Lower lobe of right lung (tissue), 2 donors: Measurements from ENCODE around the gene STXBP5. TPM values are rescaled to one million over a fixed set of nuclear protein-coding genes. Genes with fewer than 3 reads are reported as not detected.

ENCODE experiments used
- ATAC-seq, 2 donors: fragments of 200-7000 bp; cut with Tn5 transposase; one replicate each; pipeline ENCODE4 v1.9.1; 2020 to 2022; ENCODE audit warnings: mild to moderate bottlenecking in 2 of 2, moderate library complexity in 2 of 2
- DNase-seq: peaks from one replicate; pipeline ENCODE4 v3.0.0-alpha.2; 2020
- H3K27ac ChIP-seq: fragments of 200-600 bp; one replicate; pipeline ENCODE4 v1.8.0; 2022
- H3K27me3 ChIP-seq: fragments of 200-600 bp; one replicate; pipeline ENCODE4 v1.8.0; 2022; ENCODE audit warnings: low read depth
- H3K36me3 ChIP-seq: fragments of 200-600 bp; one replicate; pipeline ENCODE4 v1.8.0; 2022; ENCODE audit warnings: mild to moderate bottlenecking
- H3K4me1 ChIP-seq: fragments of 200-600 bp; one replicate; pipeline ENCODE4 v1.8.0; 2022
- H3K4me3 ChIP-seq: fragments of 200-600 bp; one replicate; pipeline ENCODE4 v1.8.0; 2022; ENCODE audit warnings: mild to moderate bottlenecking
- H3K9me3 ChIP-seq: fragments of 200-600 bp; one replicate; pipeline ENCODE4 v1.8.0; 2022
- intact Hi-C: fragments of 100-400 bp; cut with DNase I; formaldehyde crosslinking; loops from one replicate; pipeline ENCODE4 v1.11.0; 2022
- total RNA-seq: library from RNA; stranded (reverse); fragmentation: NEBNext Ultra II Directional; extraction: Animal tissue kit (Norgen Biotek cat#: 25700); gene quantifications from one replicate; pipeline ENCODE4 v1.2.1, GENCODE V29; 2021
- TF ChIP-seq, protein P1 (sequence below): fragments of 200-600 bp; IDR thresholded peaks from one replicate; pipeline ENCODE4 v1.8.0; 2022; ENCODE audit warnings: antibody characterized with exemption, mild to moderate bottlenecking
- donor health status: DM: no; HTN: yes; CAD: no; lungs with severe emphysema.

Gene STXBP5
- total RNA-seq, 1 donor from 2014 or later, result 21.2 TPM

DNA sequence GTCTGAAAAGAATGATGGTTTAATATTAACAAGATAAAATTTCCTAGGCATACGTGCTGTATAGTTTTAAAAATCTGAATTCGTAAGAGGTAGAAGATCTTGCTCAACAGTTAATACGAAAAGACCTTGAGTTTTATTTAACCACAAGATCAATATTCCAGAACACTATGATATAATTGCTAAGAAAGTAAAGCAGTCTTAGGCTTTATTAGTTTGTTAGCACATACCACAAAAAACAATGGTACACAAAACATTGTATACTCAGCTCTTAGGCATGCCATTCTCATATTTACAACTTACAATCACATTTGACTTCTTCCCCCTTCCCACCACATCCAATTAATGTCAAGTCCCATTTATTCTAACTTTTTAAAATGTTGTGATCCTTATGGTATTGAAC, 24.4 kb upstream of the STXBP5 start:
- no peak for DNase-seq
- TF ChIP-seq, protein P1, sequence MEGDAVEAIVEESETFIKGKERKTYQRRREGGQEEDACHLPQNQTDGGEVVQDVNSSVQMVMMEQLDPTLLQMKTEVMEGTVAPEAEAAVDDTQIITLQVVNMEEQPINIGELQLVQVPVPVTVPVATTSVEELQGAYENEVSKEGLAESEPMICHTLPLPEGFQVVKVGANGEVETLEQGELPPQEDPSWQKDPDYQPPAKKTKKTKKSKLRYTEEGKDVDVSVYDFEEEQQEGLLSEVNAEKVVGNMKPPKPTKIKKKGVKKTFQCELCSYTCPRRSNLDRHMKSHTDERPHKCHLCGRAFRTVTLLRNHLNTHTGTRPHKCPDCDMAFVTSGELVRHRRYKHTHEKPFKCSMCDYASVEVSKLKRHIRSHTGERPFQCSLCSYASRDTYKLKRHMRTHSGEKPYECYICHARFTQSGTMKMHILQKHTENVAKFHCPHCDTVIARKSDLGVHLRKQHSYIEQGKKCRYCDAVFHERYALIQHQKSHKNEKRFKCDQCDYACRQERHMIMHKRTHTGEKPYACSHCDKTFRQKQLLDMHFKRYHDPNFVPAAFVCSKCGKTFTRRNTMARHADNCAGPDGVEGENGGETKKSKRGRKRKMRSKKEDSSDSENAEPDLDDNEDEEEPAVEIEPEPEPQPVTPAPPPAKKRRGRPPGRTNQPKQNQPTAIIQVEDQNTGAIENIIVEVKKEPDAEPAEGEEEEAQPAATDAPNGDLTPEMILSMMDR, result no peak
- no peak overlapping the region for H3K27ac ChIP-seq
- intact Hi-C loops, result no loop called here
- H3K9me3 ChIP-seq, result no peaks in the 10 kb centered on the region
- no peak overlapping the region for H3K4me3 ChIP-seq
- no peak for ATAC-seq
- no peaks in the 10 kb centered on the region for H3K4me1 ChIP-seq
- no peaks in the 10 kb centered on the region for H3K36me3 ChIP-seq
- no peaks in the 10 kb centered on the region for H3K27me3 ChIP-seq

DNA sequence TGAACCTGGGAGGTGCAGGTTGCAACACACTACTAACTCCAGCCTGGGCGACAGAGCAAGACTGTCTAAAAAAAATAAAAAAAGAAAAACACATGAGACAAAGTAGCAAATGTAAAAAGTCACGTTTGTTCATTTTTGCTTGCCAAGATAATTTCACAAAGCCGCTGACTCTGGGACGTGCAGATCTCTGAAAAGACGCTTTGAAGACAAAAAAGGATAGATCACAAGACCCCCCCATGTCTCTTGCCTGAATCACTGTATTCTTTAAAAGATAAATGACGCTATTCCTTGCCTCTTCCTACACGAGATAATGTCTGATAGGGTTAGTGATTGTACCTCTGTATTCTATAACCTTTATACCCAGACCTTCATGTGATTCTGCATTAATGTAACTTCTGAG, 23.3 kb upstream of the STXBP5 start:
- H3K27me3 ChIP-seq, result no peaks in the 10 kb centered on the region
- no peak overlapping the region for H3K4me3 ChIP-seq
- no peaks in the 10 kb centered on the region for H3K36me3 ChIP-seq
- H3K27ac ChIP-seq, result no peak overlapping the region
- H3K9me3 ChIP-seq, result no peaks in the 10 kb centered on the region
- ATAC-seq (no peak), DNase-seq (no peak)
- no peaks in the 10 kb centered on the region for H3K4me1 ChIP-seq
- TF ChIP-seq, protein P1, result no peak
- intact Hi-C loops, result no loop called here

DNA sequence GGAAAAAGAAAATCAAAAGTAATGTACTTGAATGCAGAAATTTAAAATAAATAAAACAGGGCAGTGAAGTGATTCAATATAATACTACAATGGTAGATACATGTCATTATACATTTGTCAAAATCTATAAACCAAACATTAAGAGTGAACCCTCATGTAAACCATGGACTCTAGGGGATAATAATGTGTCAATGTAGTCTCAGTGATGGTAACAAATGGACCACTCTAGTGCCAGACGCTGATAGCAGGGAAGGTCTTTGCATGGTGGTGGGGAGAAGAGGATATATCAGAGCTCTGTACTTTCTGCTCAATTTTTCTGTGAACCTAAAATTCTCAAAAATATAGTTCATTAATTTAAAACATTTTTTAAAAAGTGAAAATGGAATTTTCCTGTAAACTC, 19.8 kb upstream of the STXBP5 start:
- H3K4me1 ChIP-seq, result no peaks in the 10 kb centered on the region
- no peaks in the 10 kb centered on the region for H3K27me3 ChIP-seq
- ATAC-seq (no peak), DNase-seq (no peak)
- no peaks in the 10 kb centered on the region for H3K36me3 ChIP-seq
- no peak overlapping the region for H3K27ac ChIP-seq
- H3K4me3 ChIP-seq, result no peak overlapping the region
- TF ChIP-seq, protein P1, result no peak
- intact Hi-C loops, result no loop called here
- no peaks in the 10 kb centered on the region for H3K9me3 ChIP-seq

DNA sequence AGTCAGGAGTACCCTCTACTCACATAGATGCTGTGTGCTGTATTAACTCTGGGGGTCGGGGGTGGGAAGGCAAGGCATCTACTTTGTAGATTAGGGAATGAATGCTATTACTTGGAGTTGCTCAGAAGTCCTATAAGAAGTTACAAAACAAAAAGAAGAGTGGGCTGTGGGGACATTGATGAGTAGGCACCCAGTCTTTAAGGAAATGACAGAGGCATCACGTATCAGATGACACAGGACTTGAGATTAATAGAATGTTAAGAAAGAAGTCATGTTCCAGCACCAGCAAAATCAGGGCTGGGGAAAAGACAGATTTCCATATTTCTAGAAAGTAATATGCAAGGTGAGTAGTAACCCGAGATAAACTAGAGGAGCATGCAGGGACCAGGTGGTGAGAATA, 19.0 kb upstream of the STXBP5 start:
- TF ChIP-seq, protein P1, result no peak
- Histone ChIP-seq H3K27ac (no peak overlapping the region), H3K27me3 (no peaks in the 10 kb centered on the region), H3K9me3 (no peaks in the 10 kb centered on the region), H3K4me1 (no peaks in the 10 kb centered on the region), H3K36me3 (no peaks in the 10 kb centered on the region), H3K4me3 (no peak overlapping the region)
- DNase-seq, result no peak
- intact Hi-C loops, result no loop called here
- ATAC-seq, result no peak

DNA sequence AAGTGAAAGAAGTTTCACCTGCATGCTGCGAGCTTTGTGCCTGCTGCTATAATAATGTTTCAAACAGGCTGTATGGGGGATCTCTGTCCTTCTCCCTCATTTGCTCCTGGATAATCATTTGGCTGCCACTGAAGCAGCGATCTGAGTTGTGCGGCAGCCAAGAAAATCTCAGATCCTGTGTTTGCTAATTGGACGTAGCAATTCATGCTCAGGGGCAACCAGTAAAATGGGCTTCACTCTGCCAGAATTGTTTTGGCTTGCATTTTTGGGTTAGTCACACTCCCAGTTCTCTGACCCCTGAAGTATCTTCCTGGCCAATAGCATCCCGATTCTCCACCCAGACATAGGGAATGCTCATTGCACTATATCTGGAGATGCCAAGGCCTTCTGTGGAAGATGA, 13.7 kb upstream of the STXBP5 start:
- ATAC-seq, result no peak
- TF ChIP-seq, protein P1, result no peak
- intact Hi-C loops, result no loop called here

More for the DNA sequence above, 13.7 kb upstream of the STXBP5 start:
- H3K4me3 ChIP-seq, result no peak overlapping the region
- no peaks in the 10 kb centered on the region for H3K9me3 ChIP-seq
- no peak overlapping the region for H3K27ac ChIP-seq
- H3K36me3 ChIP-seq, result no peaks in the 10 kb centered on the region
- no peaks in the 10 kb centered on the region for H3K4me1 ChIP-seq
- H3K27me3 ChIP-seq, result no peaks in the 10 kb centered on the region
- DNase-seq, result no peak
